ENCODE measurements around the gene PPEF1. TPM values are rescaled to one million over a fixed set of nuclear protein-coding genes. Genes with fewer than 3 reads are reported as not detected.

Gene PPEF1
- total and polyA plus RNA-seq, 4 donors = 0.94 to 11.1 (median 2.2) TPM

DNA sequence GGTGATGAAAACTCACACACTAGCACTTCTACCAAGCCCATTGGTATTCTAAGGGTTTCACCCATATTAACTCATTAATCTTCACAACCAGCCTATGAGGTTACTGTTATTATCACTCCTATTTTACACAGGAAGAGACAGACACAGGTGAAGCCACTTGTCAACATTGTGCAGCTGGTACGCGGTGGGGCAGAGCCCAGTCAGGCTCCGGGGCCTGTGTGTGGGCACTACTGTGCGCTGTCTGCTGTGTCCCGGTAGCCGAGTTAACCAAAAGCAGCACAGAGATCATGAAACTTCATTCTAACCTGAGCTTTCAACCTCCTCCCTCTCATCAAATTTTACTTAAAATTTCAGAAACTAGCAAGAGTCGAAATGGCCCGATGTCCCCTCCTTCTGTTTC lies 165.2 kb downstream of the PPEF1 start:
- Histone ChIP-seq H3K27me3 (ENCODE audit: control insufficient read depth, insufficient read depth, low read length) (no peaks in the 10 kb centered on the region), H3K4me3 (ENCODE audit: low read depth, low read length) (no peak overlapping the region), H3K9me3 (ENCODE audit: control insufficient read depth, insufficient read depth, low read length) (no peaks in the 10 kb centered on the region), H3K4me1 (ENCODE audit: control insufficient read depth, insufficient read depth, low read length) (peaks cover 16% of the 10 kb centered on the region), H3K36me3 (ENCODE audit: control insufficient read depth, insufficient read depth, low read length) (no peaks in the 10 kb centered on the region), H3K27ac (ENCODE audit: low read depth, low read length) (no peak overlapping the region)
- WGBS (ENCODE audit: insufficient coverage) = 88% methylated on average over 6 of the region's 8 CpGs
- DNase-seq (ENCODE audit: low read depth in 4 of 6, low spot score in 6 of 6) = no peak

GRCh38 chrX:18873189-18873791 lies 165.8 kb downstream of the PPEF1 start:
- Histone ChIP-seq H3K36me3 (ENCODE audit: control insufficient read depth, insufficient read depth, low read length) (no peaks in the 10 kb centered on the region), H3K4me3 (ENCODE audit: low read depth, low read length) (no peak overlapping the region), H3K27ac (ENCODE audit: low read depth, low read length) (no peak overlapping the region), H3K4me1 (ENCODE audit: control insufficient read depth, insufficient read depth, low read length) (peaks cover 16% of the 10 kb centered on the region), H3K9me3 (ENCODE audit: control insufficient read depth, insufficient read depth, low read length) (no peaks in the 10 kb centered on the region), H3K27me3 (ENCODE audit: control insufficient read depth, insufficient read depth, low read length) (no peaks in the 10 kb centered on the region)
- WGBS (ENCODE audit: insufficient coverage) = 75% methylated on average over 24 of the region's 27 CpGs
- DNase-seq (ENCODE audit: low read depth in 4 of 6, low spot score in 6 of 6) = no peak

GRCh38 chrX:18873836-18874235 lies 166.4 kb downstream of the PPEF1 start:
- Histone ChIP-seq H3K9me3 (ENCODE audit: control insufficient read depth, insufficient read depth, low read length) (no peaks in the 10 kb centered on the region), H3K36me3 (ENCODE audit: control insufficient read depth, insufficient read depth, low read length) (no peaks in the 10 kb centered on the region), H3K27ac (ENCODE audit: low read depth, low read length) (no peak overlapping the region), H3K27me3 (ENCODE audit: control insufficient read depth, insufficient read depth, low read length) (no peaks in the 10 kb centered on the region), H3K4me3 (ENCODE audit: low read depth, low read length) (no peak overlapping the region), H3K4me1 (ENCODE audit: control insufficient read depth, insufficient read depth, low read length) (peaks cover 16% of the 10 kb centered on the region)
- DNase-seq (ENCODE audit: low read depth in 4 of 6, low spot score in 6 of 6) = no peak
- 88% methylated on average over 10 of the region's 12 CpGs for WGBS (ENCODE audit: insufficient coverage)

GRCh38 chrX:18874560-18875255 lies 167.3 kb downstream of the PPEF1 start:
- WGBS (ENCODE audit: insufficient coverage) = 84% methylated on average over 27 of the region's 27 CpGs
- H3K4me3 ChIP-seq (ENCODE audit: low read depth, low read length) = no peak overlapping the region
- H3K36me3 ChIP-seq (ENCODE audit: control insufficient read depth, insufficient read depth, low read length) = no peaks in the 10 kb centered on the region
- H3K4me1 ChIP-seq (ENCODE audit: control insufficient read depth, insufficient read depth, low read length) = peaks cover 16% of the 10 kb centered on the region
- no peaks in the 10 kb centered on the region for H3K27me3 ChIP-seq (ENCODE audit: control insufficient read depth, insufficient read depth, low read length)
- no peak for DNase-seq (ENCODE audit: low read depth in 4 of 6, low spot score in 6 of 6)
- H3K9me3 ChIP-seq (ENCODE audit: control insufficient read depth, insufficient read depth, low read length) = no peaks in the 10 kb centered on the region
- no peak overlapping the region for H3K27ac ChIP-seq (ENCODE audit: low read depth, low read length)

GRCh38 chrX:18875256-18875878 lies 167.9 kb downstream of the PPEF1 start:
- 71% methylated on average over 15 of the region's 15 CpGs for WGBS (ENCODE audit: insufficient coverage)
- no peaks in the 10 kb centered on the region for H3K36me3 ChIP-seq (ENCODE audit: control insufficient read depth, insufficient read depth, low read length)
- H3K27ac ChIP-seq (ENCODE audit: low read depth, low read length) = no peak overlapping the region
- H3K27me3 ChIP-seq (ENCODE audit: control insufficient read depth, insufficient read depth, low read length) = no peaks in the 10 kb centered on the region
- no peaks in the 10 kb centered on the region for H3K9me3 ChIP-seq (ENCODE audit: control insufficient read depth, insufficient read depth, low read length)
- DNase-seq (ENCODE audit: low read depth in 4 of 6, low spot score in 6 of 6) = no peak
- no peak overlapping the region for H3K4me3 ChIP-seq (ENCODE audit: low read depth, low read length)
- peaks cover 16% of the 10 kb centered on the region for H3K4me1 ChIP-seq (ENCODE audit: control insufficient read depth, insufficient read depth, low read length)

DNA sequence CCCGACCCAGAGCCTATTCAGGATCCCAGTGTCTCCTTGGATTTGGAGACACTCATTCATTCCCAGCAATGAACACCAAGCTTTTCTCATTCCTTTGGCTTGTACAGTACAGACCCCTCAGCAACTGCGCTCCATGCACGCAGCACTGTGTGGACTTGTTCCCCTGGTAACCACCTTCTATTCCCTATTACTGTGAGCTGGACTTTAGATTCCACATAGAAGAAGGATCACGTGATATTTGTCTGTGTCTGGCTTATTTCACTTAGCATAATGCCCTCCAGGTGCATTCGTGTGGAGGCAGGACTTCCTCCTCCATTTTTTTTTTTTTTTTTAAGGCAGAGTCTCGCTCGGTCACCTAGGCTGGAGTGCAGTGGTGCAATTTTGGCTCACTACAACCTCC lies 170.0 kb downstream of the PPEF1 start:
- Histone ChIP-seq H3K4me1 (ENCODE audit: control insufficient read depth, insufficient read depth, low read length) (peaks cover 6% of the 10 kb centered on the region), H3K4me3 (ENCODE audit: low read depth, low read length) (no peak overlapping the region), H3K27ac (ENCODE audit: low read depth, low read length) (no peak overlapping the region), H3K9me3 (ENCODE audit: control insufficient read depth, insufficient read depth, low read length) (no peaks in the 10 kb centered on the region), H3K36me3 (ENCODE audit: control insufficient read depth, insufficient read depth, low read length) (no peaks in the 10 kb centered on the region), H3K27me3 (ENCODE audit: control insufficient read depth, insufficient read depth, low read length) (no peaks in the 10 kb centered on the region)
- no peak for DNase-seq (ENCODE audit: low read depth in 4 of 6, low spot score in 6 of 6)
- 83% methylated on average over 1 of the region's 7 CpGs for WGBS (ENCODE audit: insufficient coverage)

Other genes starting within 250 kb of the PPEF1 start
- under 1 TPM in 1 of 2 donors, not detected in 1; 0.06 TPM for gene RS1, start 35.5 kb upstream of the PPEF1 start, total RNA-seq
- under 1 TPM; 0.33 to 0.41 TPM for gene RS1, start 35.5 kb upstream of the PPEF1 start, polyA plus RNA-seq (ENCODE audit: insufficient read length in 2 of 2)